NB4 (cell line): Measurements from ENCODE around the gene HBZ.
"Not testable (repeated sequence)": the region's sequence is repeated elsewhere in the genome, so short reads cannot be mapped to it uniquely, and the experiment has no call there.

Experiments used
- CTCF ChIP-seq: IDR thresholded peaks from one replicate; pipeline ENCODE4 v1.5.1; 2012; ENCODE audit warnings: low read depth, low read length
- POLR2A ChIP-seq: IDR thresholded peaks from 2 replicates; pipeline ENCODE4 v1.6.1; 2011; ENCODE audit warnings: mild to moderate bottlenecking; ENCODE audit not compliant: insufficient read length; ENCODE audit errors: extremely low read depth

- TF ChIP-seq CTCF, POLR2A: not testable (repeated sequence)
Observed at GRCh38 chr16:153129-153521, 681 bp downstream of the HBZ start.
